ENCODE data around the gene PI4K2A. TPM values are rescaled to one million over a fixed set of nuclear protein-coding genes. Genes with fewer than 3 reads are reported as not detected.

Gene PI4K2A
- total and polyA plus RNA-seq, 2 donors (not counting 1 experiment from before 2014, with no cell fraction given): 7.9 to 17.7 TPM

GRCh38 chr10:97611473-97611872 is 29.0 kb upstream of the PI4K2A start:
- Mint-ChIP-seq H3K9me3 (ENCODE audit: insufficient read depth) (no peaks in the 10 kb centered on the region), H3K27me3 (peaks cover 4% of the 10 kb centered on the region), H3K27ac (no peak overlapping the region), H3K4me3 (no peak overlapping the region), H3K4me1 (no peaks in the 10 kb centered on the region)
- no peaks in the 10 kb centered on the region for H3K79me2 ChIP-seq (ENCODE audit: control insufficient read depth, insufficient read depth, low read length)
- no peaks in the 10 kb centered on the region for H3K4me1 ChIP-seq (ENCODE audit: control insufficient read depth in 2 of 2, insufficient read depth in 2 of 2, low read length in 2 of 2)
- no peak overlapping the region for H3K9ac ChIP-seq (ENCODE audit: low read length)
- CTCF ChIA-PET: no interaction called here
- no peaks in the 10 kb centered on the region for H3K9me3 ChIP-seq (ENCODE audit: control extremely low read depth in 1 of 3, control insufficient read depth in 2 of 3, insufficient read depth in 1 of 3, low read length in 2 of 3)
- peaks cover 0 to 10% (median 0%) of the 10 kb centered on the region in 4 experiments for H3K27me3 ChIP-seq (replicated peaks in 1 of 4; ENCODE audit: control extremely low read depth in 1 of 4, control insufficient read depth in 3 of 4, insufficient read depth in 4 of 4, low read length in 3 of 4)
- 96% methylated on average over 10 of the region's 12 CpGs for WGBS (ENCODE audit: insufficient coverage)
- H2AFZ ChIP-seq (ENCODE audit: insufficient read depth, low read depth, low read length, poor library complexity, severe bottlenecking): no peak overlapping the region
- no peaks in the 10 kb centered on the region for H3K36me3 ChIP-seq (replicated peaks in 1 of 2; ENCODE audit: control extremely low read depth in 1 of 2, control insufficient read depth in 1 of 2, extremely low read depth in 1 of 2, insufficient read depth in 2 of 2, low read length in 1 of 2)
- ATAC-seq (ENCODE audit: low read depth): no peak
- TF ChIP-seq CTCF (IDR thresholded peaks at IDR 0.05): no peak
- TF ChIP-seq EZH2 (IDR thresholded peaks at IDR 0.05; ENCODE audit: borderline replicate concordance, insufficient read depth, low read depth, low read length, poor library complexity, severe bottlenecking): no peak
- intact Hi-C loops (cut with micrococcal nuclease): no loop called here
- DNase-seq: no peak
- no peak overlapping the region for H3K27ac ChIP-seq (ENCODE audit: low read length in 2 of 2)
- H4K20me1 ChIP-seq (ENCODE audit: control insufficient read depth, insufficient read depth, low read length, poor library complexity, severe bottlenecking): no peaks in the 10 kb centered on the region
- no peak overlapping the region for H3K4me2 ChIP-seq (replicated peaks; ENCODE audit: low read depth, low read length, poor library complexity, severe bottlenecking)
- H3K4me3 ChIP-seq (ENCODE audit: control extremely low read depth in 1 of 5, extremely low read depth in 1 of 5, insufficient read depth in 1 of 5, low read depth in 2 of 5, low read length in 4 of 5): no peak overlapping the region
- POLR2A ChIA-PET: no interaction called here

GRCh38 chr10:97612386-97612785 is 28.1 kb upstream of the PI4K2A start:
- POLR2A ChIA-PET: no interaction called here
- no peak for ATAC-seq (ENCODE audit: low read depth)
- no peak overlapping the region for H2AFZ ChIP-seq (ENCODE audit: insufficient read depth, low read depth, low read length, poor library complexity, severe bottlenecking)

More at GRCh38 chr10:97612386-97612785, 28.1 kb upstream of the PI4K2A start:
- Histone ChIP-seq H3K9me3 (ENCODE audit: control extremely low read depth in 1 of 3, control insufficient read depth in 2 of 3, insufficient read depth in 1 of 3, low read length in 2 of 3) (no peaks in the 10 kb centered on the region), H3K79me2 (ENCODE audit: control insufficient read depth, insufficient read depth, low read length) (no peaks in the 10 kb centered on the region), H3K9ac (ENCODE audit: low read length) (no peak overlapping the region), H3K27me3 (replicated peaks in 1 of 4; ENCODE audit: control extremely low read depth in 1 of 4, control insufficient read depth in 3 of 4, insufficient read depth in 4 of 4, low read length in 3 of 4) (peaks cover 0 to 7% (median 0%) of the 10 kb centered on the region in 4 experiments), H3K4me2 (replicated peaks; ENCODE audit: low read depth, low read length, poor library complexity, severe bottlenecking) (no peak overlapping the region), H4K20me1 (ENCODE audit: control insufficient read depth, insufficient read depth, low read length, poor library complexity, severe bottlenecking) (no peaks in the 10 kb centered on the region), H3K4me1 (ENCODE audit: control insufficient read depth in 2 of 2, insufficient read depth in 2 of 2, low read length in 2 of 2) (no peaks in the 10 kb centered on the region), H3K27ac (ENCODE audit: low read length in 2 of 2) (no peak overlapping the region), H3K36me3 (replicated peaks in 1 of 2; ENCODE audit: control extremely low read depth in 1 of 2, control insufficient read depth in 1 of 2, extremely low read depth in 1 of 2, insufficient read depth in 2 of 2, low read length in 1 of 2) (no peaks in the 10 kb centered on the region), H3K4me3 (ENCODE audit: control extremely low read depth in 1 of 5, extremely low read depth in 1 of 5, insufficient read depth in 1 of 5, low read depth in 2 of 5, low read length in 4 of 5) (no peak overlapping the region)
- H3K27me3 Mint-ChIP-seq: peaks cover under 1% of the 10 kb centered on the region
- DNase-seq: no peak
- no peak overlapping the region for H3K27ac Mint-ChIP-seq
- no peak overlapping the region for H3K4me3 Mint-ChIP-seq
- 14% methylated on average over 1 of the region's 2 CpGs for WGBS (ENCODE audit: insufficient coverage)
- TF ChIP-seq EZH2 (IDR thresholded peaks at IDR 0.05; ENCODE audit: borderline replicate concordance, insufficient read depth, low read depth, low read length, poor library complexity, severe bottlenecking) (no peak), CTCF (IDR thresholded peaks at IDR 0.05) (no peak)
- no peaks in the 10 kb centered on the region for H3K4me1 Mint-ChIP-seq
- CTCF ChIA-PET: interaction anchor here (0.9 to 1.3 kb wide), 2 partner anchors 59 to 540 kb away, joined by 3 read pairs; no protein-coding TSS in a partner anchor
- H3K9me3 Mint-ChIP-seq (ENCODE audit: insufficient read depth): no peaks in the 10 kb centered on the region
- intact Hi-C loops (cut with micrococcal nuclease): no loop called here

Measured in B cell (primary cell).